Retina (tissue), 1 donor: ENCODE results near the gene AHCYL2.
A peak's percentile ranks its signal among the peaks of the same experiment; 100 is the strongest.

Experiments used
- DNase-seq: peaks from one replicate; pipeline ENCODE4 v3.0.0-alpha.2; 2016

AHCYL2 gene

DNA sequence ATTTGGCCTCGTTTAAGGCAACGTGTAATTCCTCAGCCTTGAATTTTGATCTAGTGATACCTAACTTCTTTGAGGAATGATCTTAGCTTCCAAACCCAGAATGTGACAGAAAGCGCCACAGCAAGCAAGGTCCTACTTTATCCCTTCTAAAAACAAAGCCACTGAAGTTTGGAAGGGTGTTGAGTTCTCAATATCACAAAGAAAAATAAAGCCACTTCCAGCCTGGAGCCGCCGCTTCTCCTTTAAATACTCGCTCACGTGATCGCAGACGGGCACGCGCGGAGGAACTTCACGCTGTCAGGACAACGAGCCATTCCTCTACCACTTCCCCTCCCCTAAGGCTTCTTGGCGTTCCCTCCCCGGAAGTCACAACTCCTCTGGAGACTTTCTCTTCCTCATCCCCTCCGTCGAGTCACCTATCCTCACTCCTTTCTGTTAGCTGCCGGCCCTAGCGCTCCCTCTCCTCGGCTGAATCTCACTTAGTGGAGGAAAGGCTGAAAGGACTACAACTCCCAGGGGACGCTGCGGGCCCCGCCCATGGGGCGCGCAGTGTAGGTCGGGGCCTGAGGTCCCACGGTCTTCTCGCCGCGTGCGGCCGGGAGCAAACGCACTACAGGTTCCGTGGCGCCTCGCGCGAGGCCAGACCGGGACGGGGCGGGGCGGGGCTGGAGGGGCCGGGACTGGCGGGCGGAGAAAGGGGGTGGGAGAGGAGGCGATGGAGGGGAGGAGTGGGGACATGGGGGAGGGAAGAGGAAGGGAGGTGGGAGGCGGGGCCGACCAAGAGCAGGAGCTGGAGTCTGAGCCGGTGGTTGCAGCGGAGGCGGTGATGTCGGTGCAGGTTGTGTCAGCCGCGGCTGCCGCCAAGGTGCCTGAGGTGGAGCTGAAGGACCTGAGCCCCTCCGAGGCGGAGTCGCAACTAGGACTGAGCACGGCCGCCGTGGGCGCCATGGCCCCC, at the start of gene AHCYL2:
TSS of gene AHCYL2 (plus strand) at position 780 of the 955 bp plus-strand sequence.
- DNase-seq = peak; percentile 97

DNA sequence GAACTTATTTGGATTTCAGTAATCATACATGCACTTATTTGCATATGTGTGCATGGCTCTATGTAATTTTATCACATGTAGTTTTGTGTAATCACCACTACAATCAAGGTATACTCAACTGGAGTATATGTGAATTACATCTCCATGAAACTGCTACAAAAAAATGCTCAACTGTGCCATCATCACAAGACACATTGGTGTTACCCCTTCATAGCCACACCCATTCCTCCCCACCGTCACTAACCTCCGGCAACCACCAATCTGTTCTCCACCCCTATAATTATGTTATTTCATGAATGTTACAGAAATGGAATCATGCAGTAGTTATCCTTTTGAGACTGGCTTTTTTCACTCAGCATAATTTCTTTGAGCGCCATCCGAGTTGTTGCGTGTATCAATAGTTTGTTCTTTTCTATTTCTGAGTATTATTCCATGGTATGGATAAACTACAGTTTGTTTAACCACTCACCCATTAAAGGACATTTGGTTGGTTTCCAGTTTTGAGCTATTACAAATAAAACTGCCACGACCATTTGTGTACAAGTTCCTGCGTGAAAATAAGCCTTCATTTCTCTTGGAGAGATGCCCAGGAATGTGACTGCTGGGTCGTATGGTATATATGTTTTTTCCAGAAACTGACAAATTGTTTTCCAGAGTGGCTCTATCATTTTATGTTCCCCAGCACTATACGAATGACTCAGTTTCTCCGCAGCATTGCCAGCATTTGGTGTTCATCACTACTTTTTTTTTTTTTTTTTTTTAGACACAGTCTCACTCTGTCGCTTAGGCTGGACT, 47.7 kb upstream of the AHCYL2 start:
- no peak for DNase-seq

GRCh38 chr7:129184981-129185670, 39.7 kb upstream of the AHCYL2 start:
- DNase-seq = peak; percentile 13

DNA sequence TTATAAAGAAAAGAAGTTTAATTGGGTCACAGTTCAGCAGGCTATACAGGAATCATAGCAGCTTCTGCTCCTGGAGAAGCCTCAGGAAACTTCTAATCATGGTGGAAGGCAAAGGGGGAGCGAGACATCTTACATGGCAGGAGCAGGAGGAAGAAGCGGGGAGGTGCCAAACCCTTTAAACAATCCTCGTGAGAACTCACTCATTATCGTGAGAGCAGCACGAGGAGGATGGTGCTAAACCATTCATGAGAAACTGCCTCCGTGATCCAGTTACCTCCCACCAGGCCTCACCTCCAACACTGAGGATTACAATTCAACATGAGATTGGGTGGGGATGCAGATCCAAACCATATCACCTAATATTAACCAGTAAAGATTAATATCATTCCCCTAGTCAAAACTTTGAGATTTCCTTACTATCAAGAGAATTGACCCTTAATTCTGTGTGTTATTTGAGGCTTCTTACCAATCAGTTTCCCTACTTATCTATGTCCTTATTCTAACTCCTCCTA, 38.0 kb upstream of the AHCYL2 start:
- DNase-seq = no peak

GRCh38 chr7:129187681-129188371, 37.0 kb upstream of the AHCYL2 start:
- no peak for DNase-seq

GRCh38 chr7:129188372-129188891, 36.4 kb upstream of the AHCYL2 start, which contains the start of gene SMO:
Gene SMO, plus strand, starts transcription at chr7:129188633. Its CDS starts 519 bp downstream, at chr7:129189152.
- DNase-seq = peak; percentile 92

- DNase-seq = peak; percentile 71
These were observed 35.8 kb upstream of the AHCYL2 start for GRCh38 chr7:129188892-129189660.

DNA sequence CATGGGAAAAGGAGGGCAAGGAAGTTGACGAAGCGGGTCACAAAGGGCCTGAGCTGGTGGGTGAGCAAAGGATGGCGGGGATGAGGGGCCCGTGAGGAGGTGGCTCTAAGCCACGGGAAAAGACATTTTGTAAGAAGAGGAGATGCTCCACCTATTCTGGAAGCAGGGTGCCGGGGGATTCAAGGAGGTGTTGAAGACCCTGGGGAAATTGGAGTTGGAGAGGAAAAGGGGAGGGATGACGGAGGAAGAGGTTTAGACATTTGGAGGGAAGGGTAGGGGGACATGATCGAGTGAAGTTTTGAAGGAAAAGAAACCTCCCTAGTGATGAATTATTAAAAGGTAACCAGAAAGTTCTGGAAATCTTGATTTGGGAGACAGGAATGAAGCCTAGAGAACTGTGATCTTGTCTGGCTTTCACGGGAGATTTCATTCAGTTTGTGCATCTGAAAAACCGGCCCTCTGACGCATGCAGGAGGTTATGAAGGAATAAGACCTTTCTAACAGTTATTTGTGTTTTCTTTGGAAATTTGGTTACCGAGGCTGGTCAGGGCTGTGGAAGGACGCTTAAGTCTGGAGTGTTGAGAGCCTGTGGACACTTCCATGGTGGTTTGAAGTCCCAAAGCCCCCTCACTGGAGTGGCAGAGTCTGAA, 35.0 kb upstream of the AHCYL2 start:
- DNase-seq = no peak

DNA sequence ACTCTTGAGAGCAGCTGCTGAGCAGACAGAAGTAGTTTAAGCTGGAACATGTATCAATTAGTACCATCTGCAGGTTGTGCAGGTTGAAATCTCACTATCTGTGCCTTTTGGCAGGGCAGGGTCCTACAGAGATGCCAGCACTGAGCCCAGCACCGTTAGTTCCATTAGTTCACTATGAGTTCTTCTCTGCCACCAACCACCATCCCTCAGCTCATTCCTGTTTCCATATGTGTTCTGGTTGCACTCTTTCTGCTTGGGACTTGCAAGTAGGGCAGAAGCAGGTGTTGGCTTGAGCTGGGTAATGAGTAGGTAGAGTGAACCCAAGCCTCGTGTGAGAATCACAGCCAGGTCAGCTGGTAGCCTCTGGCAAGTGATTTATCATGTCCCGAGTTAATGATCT, 33.6 kb upstream of the AHCYL2 start:
- DNase-seq = no peak

DNA sequence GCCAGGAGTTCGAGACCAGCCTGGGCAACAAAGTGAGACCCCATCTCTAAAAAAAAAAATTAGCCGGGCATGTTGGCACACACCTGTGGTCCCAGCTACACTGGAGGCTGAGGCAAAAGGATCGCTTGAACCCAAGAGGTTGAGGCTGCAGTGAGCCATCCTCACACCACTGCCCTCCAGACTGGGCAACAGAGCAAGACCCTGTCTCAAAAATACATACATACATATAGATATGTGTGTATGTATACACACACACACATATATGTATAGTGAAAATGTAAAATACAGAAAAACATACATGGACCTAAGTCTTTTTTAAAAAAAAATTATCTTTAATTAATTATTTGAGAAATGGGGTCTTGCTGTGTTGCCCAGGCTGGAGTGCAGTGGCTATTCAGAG, 30.9 kb upstream of the AHCYL2 start:
- DNase-seq = no peak

- no peak for DNase-seq
These were observed 27.1 kb upstream of the AHCYL2 start for GRCh38 chr7:129197771-129198170.

DNA sequence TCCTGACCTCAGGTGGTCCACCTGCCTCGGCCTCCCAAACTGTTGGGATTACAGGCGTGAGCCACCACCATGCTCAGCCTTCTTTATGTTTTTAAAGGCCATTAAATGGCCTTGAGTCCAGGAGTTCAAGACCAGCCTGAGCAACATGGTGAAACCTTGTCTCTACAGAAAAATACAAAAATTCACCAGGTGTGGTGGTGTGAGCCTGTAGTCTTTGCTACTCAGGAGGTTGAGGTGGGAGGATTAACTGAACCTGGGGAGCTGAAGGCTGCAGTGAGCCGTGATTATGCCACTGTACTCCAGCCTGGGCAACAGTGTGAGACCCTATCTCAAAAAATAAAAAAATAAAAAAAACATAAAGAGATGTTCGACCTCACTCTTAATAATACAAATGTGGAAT, 25.4 kb upstream of the AHCYL2 start:
- no peak for DNase-seq

DNA sequence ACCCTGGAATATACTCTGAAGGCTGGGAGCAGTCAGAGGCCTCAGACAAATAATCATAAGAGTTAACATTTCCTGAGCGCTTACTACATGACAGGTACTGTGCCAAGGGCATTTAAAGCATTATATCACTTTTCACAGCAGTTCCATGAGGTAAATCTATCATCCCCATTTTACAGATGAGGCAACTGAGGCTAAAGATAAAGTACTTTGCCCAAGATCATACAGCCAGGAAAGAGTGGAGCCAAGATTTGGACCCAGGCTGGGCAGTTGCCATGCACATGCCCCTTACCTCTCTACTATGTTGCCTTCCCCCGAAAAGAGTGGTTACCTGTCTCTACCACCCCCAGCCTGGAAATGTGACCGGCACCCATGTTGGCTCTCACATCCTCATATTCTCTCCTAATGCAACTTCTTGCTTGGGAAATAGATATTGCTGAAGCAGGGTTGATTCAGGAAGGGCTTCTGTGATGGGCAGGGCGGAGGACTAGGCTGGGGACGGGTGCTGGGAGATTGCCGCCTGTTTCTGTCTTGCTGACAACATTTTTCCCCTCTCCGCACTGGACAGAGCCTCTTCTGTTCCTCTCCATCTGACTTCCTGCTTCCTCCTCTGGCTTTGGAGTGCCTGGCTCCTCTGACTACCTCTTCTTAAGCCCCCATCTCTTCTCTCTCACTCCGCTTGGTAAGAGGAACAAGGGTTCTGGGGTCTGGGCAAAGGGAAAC, 22.6 kb upstream of the AHCYL2 start:
- DNase-seq = no peak

- DNase-seq = no peak
These were observed 21.6 kb upstream of the AHCYL2 start for GRCh38 chr7:129203050-129203741.

GRCh38 chr7:129205126-129205818, 19.6 kb upstream of the AHCYL2 start:
- no peak for DNase-seq

GRCh38 chr7:129205987-129206785, 18.6 kb upstream of the AHCYL2 start:
- DNase-seq = no peak

DNA sequence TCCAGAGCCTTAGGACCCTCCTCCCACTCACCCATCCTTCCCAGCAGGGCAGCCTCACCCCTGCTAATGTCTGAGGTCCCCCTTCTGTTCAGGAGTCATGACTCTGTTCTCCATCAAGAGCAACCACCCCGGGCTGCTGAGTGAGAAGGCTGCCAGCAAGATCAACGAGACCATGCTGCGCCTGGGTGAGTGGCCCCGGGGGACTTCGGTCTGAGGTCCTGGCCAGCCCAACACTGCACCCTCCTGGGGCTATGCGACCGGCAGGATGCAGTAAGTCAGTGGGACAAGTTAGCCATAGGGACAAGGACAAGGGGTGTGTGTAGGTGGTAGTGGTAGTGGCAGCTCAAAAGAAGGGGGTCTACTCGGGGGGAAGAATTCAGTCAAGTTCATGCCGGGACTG, 16.2 kb upstream of the AHCYL2 start:
- DNase-seq = no peak
